GM12891 (cell line): Measurements from ENCODE around the gene DHCR24.
"Not testable (repeated sequence)": the region's sequence is repeated elsewhere in the genome, so short reads cannot be mapped to it uniquely, and the experiment has no call there.

ENCODE experiments used
- DNase-seq: peaks from one replicate; pipeline ENCODE4 v3.0.0; 2011; ENCODE audit warnings: low spot score; ENCODE audit not compliant: insufficient read length
- FAIRE-seq: peaks from 2 replicates; lab custom pipeline; 2011; peaks lifted over from hg19 to GRCh38; lab: Jason Lieb, UNC
- PAX5 ChIP-seq: IDR thresholded peaks from 2 replicates; pipeline ENCODE4 v1.6.1; 2011; ENCODE audit warnings: low read length, moderate library complexity, mild to moderate bottlenecking; ENCODE audit not compliant: insufficient read depth, severe bottlenecking
- POLR2A ChIP-seq: IDR thresholded peaks from 2 replicates; pipeline ENCODE4 v1.6.1; 2011; ENCODE audit warnings: low read depth, low read length, control low read depth
- POLR2AphosphoS5 ChIP-seq: IDR thresholded peaks from 2 replicates; pipeline ENCODE4 v1.6.1; 2011; ENCODE audit warnings: low read depth, low read length, control low read depth
- POU2F2 ChIP-seq: IDR thresholded peaks from 2 replicates; pipeline ENCODE4 v1.6.1; 2011; ENCODE audit warnings: low read depth, mild to moderate bottlenecking, control low read depth, low read length, moderate library complexity
- SPI1 ChIP-seq: IDR thresholded peaks from 2 replicates; pipeline ENCODE4 v1.6.1; 2011; ENCODE audit warnings: low read depth, low read length, control low read depth
- TAF1 ChIP-seq: IDR thresholded peaks from 2 replicates; pipeline ENCODE4 v1.6.1; 2011; ENCODE audit warnings: low read depth, low read length, control low read depth

DHCR24 gene

GRCh38 chr1:54922921-54923421, 36.0 kb upstream of the DHCR24 start:
- TF ChIP-seq PAX5: no peak
- DNase-seq: no peak
- FAIRE-seq: no peak

GRCh38 chr1:54922040-54922761, 35.2 kb upstream of the DHCR24 start:
- no peak for FAIRE-seq
- no peak for TF ChIP-seq PAX5
- no peak for DNase-seq

- TF ChIP-seq POLR2A (no peak), PAX5 (no peak), POU2F2 (no peak), TAF1 (no peak), POLR2AphosphoS5 (no peak), SPI1 (no peak)
- DNase-seq (no peak), FAIRE-seq (no peak)
Measured at GRCh38 chr1:54919367-54920359, 32.7 kb upstream of the DHCR24 start.

GRCh38 chr1:54911076-54911475, 24.1 kb upstream of the DHCR24 start:
- not testable (repeated sequence) for FAIRE-seq, DNase-seq

GRCh38 chr1:54906586-54906985, 19.6 kb upstream of the DHCR24 start:
- TF ChIP-seq POU2F2 (no peak), POLR2A (no peak), POLR2AphosphoS5 (no peak), TAF1 (no peak), SPI1 (no peak), PAX5 (no peak)
- FAIRE-seq: no peak
- no peak for DNase-seq

- FAIRE-seq (no peak), DNase-seq (no peak)
- TF ChIP-seq TAF1 (no peak), SPI1 (no peak), PAX5 (no peak), POLR2A (no peak), POLR2AphosphoS5 (no peak), POU2F2 (no peak)
Measured at GRCh38 chr1:54904476-54905048, 17.6 kb upstream of the DHCR24 start.

GRCh38 chr1:54894271-54894670, 7.3 kb upstream of the DHCR24 start:
- DNase-seq: no peak
- no peak for FAIRE-seq
- TF ChIP-seq TAF1: no peak
- TF ChIP-seq POLR2AphosphoS5: no peak
- no peak for TF ChIP-seq SPI1
- no peak for TF ChIP-seq POLR2A
- TF ChIP-seq POU2F2: no peak
- TF ChIP-seq PAX5: no peak

- FAIRE-seq (no peak), DNase-seq (no peak)
- TF ChIP-seq TAF1 (no peak), POU2F2 (no peak), PAX5 (no peak)
Measured at GRCh38 chr1:54892586-54892985, 5.6 kb upstream of the DHCR24 start.

GRCh38 chr1:54889132-54889725, 2.2 kb upstream of the DHCR24 start:
- DNase-seq: no peak
- no peak for FAIRE-seq
- TF ChIP-seq POU2F2: no peak
- no peak for TF ChIP-seq PAX5
- TF ChIP-seq POLR2AphosphoS5: no peak
- no peak for TF ChIP-seq TAF1
- TF ChIP-seq SPI1: no peak
- TF ChIP-seq POLR2A: no peak
